ENCODE data around the gene ABCB10. TPM values are rescaled to one million over a fixed set of nuclear protein-coding genes. Genes with fewer than 3 reads are reported as not detected.
"Not testable (repeated sequence)": the region's sequence is repeated elsewhere in the genome, so short reads cannot be mapped to it uniquely, and the experiment has no call there.

ABCB10 gene
- total RNA-seq, 1 donor from 2014 or later = 9.3 TPM

GRCh38 chr1:229523052-229523451, 35.5 kb downstream of the ABCB10 start:
- H3K36me3 ChIP-seq = peaks cover 73% of the 10 kb centered on the region
- no peak overlapping the region for H3K4me3 ChIP-seq
- no peak overlapping the region for H3K27ac ChIP-seq (replicated peaks)
- H3K4me1 ChIP-seq = no peaks in the 10 kb centered on the region
- TF ChIP-seq CTCF (IDR thresholded peaks at IDR 0.05; ENCODE audit: borderline replicate concordance) = no peak
- DNase-seq = no peak
- H3K27me3 ChIP-seq (ENCODE audit: low read depth) = no peaks in the 10 kb centered on the region
- intact Hi-C loops (cut with micrococcal nuclease) = no loop called here
- H3K9me3 ChIP-seq (replicated peaks) = no peaks in the 10 kb centered on the region

GRCh38 chr1:229514578-229515275, 43.8 kb downstream of the ABCB10 start:
- no peak overlapping the region for H3K4me3 ChIP-seq
- TF ChIP-seq CTCF (IDR thresholded peaks at IDR 0.05; ENCODE audit: borderline replicate concordance) = peak; percentile 88
- DNase-seq = peak; percentile 37
- peaks cover 3% of the 10 kb centered on the region for H3K4me1 ChIP-seq
- no peak overlapping the region for H3K27ac ChIP-seq (replicated peaks)
- intact Hi-C loops (cut with micrococcal nuclease) = no loop called here
- H3K9me3 ChIP-seq (replicated peaks) = no peaks in the 10 kb centered on the region
- no peaks in the 10 kb centered on the region for H3K27me3 ChIP-seq (ENCODE audit: low read depth)
- peaks cover 10% of the 10 kb centered on the region for H3K36me3 ChIP-seq

- peaks cover 26% of the 10 kb centered on the region for H3K4me1 ChIP-seq
- H3K27ac ChIP-seq (replicated peaks); H3K27me3 ChIP-seq (ENCODE audit: low read depth); DNase-seq; H3K4me3 ChIP-seq; intact Hi-C loops (cut with micrococcal nuclease); H3K9me3 ChIP-seq (replicated peaks); H3K36me3 ChIP-seq: not testable (repeated sequence)
Observed at GRCh38 chr1:229511625-229512024, 46.9 kb downstream of the ABCB10 start.

GRCh38 chr1:229511201-229511600, 47.3 kb downstream of the ABCB10 start:
- H3K36me3 ChIP-seq; H3K27me3 ChIP-seq (ENCODE audit: low read depth); H3K27ac ChIP-seq (replicated peaks); H3K9me3 ChIP-seq (replicated peaks); intact Hi-C loops (cut with micrococcal nuclease); H3K4me3 ChIP-seq; DNase-seq: not testable (repeated sequence)
- peaks cover 30% of the 10 kb centered on the region for H3K4me1 ChIP-seq

GRCh38 chr1:229509576-229509975, 48.9 kb downstream of the ABCB10 start:
- intact Hi-C loops (cut with micrococcal nuclease) = no loop called here
- Histone ChIP-seq H3K36me3 (peaks cover 8% of the 10 kb centered on the region), H3K27ac (replicated peaks) (no peak overlapping the region), H3K4me1 (peaks cover 33% of the 10 kb centered on the region), H3K4me3 (no peak overlapping the region), H3K27me3 (ENCODE audit: low read depth) (no peaks in the 10 kb centered on the region), H3K9me3 (replicated peaks) (no peaks in the 10 kb centered on the region)
- no peak for TF ChIP-seq CTCF (IDR thresholded peaks at IDR 0.05; ENCODE audit: borderline replicate concordance)
- no peak for DNase-seq

- Histone ChIP-seq H3K4me1 (peaks cover 30% of the 10 kb centered on the region), H3K27me3 (ENCODE audit: low read depth) (no peaks in the 10 kb centered on the region), H3K9me3 (replicated peaks) (no peaks in the 10 kb centered on the region), H3K4me3 (peak overlapping the region; percentile 96), H3K36me3 (peaks cover 11% of the 10 kb centered on the region), H3K27ac (replicated peaks) (peak overlapping the region; percentile 97)
- intact Hi-C loops (cut with micrococcal nuclease) = no loop called here
- DNase-seq = no peak
- no peak for TF ChIP-seq CTCF (IDR thresholded peaks at IDR 0.05; ENCODE audit: borderline replicate concordance)
Observed at GRCh38 chr1:229508823-229509337, 49.6 kb downstream of the ABCB10 start.
